ENCODE measurements around the gene DNAI1. TPM values are rescaled to one million over a fixed set of nuclear protein-coding genes. Genes with fewer than 3 reads are reported as not detected.

The DNAI1 gene
- total RNA-seq, 2 donors from 2014 or later: not detected

DNA sequence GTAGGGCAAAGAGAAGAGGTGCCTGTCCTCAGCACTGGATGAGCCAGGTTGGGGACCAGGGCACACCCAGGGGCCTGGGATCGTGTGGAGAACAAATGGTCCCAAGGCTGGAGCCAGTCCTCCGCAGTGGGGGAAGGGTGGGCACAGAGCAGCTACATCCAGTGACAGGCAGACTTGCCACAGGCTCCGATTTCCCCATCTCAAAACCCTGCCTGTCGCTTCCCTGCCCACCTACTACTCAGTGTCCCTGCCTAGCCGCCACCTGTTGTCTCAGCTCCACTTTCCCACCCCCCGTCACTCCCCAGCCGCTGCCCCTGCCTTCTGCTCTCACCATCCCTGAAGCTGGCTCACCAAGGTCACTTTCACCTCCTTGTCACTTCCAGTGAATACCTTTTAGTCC, 78.1 kb downstream of the DNAI1 start:
- no peaks in the 10 kb centered on the region for H3K9me3 ChIP-seq
- H3K4me1 ChIP-seq (ENCODE audit: control insufficient read depth in 1 of 2, low read depth in 2 of 2): no peaks in the 10 kb centered on the region
- H3K27me3 ChIP-seq (replicated peaks; ENCODE audit: insufficient read depth): no peaks in the 10 kb centered on the region
- H3K36me3 ChIP-seq: no peaks in the 10 kb centered on the region
- no peak overlapping the region for H3K4me3 ChIP-seq
- no peak overlapping the region for H3K27ac ChIP-seq
- no peak for ATAC-seq (ENCODE audit: insufficient number of reproducible peaks, low FRiP score, low read depth)
- DNase-seq (ENCODE audit: low spot score): no peak
- TF ChIP-seq, protein P1, sequence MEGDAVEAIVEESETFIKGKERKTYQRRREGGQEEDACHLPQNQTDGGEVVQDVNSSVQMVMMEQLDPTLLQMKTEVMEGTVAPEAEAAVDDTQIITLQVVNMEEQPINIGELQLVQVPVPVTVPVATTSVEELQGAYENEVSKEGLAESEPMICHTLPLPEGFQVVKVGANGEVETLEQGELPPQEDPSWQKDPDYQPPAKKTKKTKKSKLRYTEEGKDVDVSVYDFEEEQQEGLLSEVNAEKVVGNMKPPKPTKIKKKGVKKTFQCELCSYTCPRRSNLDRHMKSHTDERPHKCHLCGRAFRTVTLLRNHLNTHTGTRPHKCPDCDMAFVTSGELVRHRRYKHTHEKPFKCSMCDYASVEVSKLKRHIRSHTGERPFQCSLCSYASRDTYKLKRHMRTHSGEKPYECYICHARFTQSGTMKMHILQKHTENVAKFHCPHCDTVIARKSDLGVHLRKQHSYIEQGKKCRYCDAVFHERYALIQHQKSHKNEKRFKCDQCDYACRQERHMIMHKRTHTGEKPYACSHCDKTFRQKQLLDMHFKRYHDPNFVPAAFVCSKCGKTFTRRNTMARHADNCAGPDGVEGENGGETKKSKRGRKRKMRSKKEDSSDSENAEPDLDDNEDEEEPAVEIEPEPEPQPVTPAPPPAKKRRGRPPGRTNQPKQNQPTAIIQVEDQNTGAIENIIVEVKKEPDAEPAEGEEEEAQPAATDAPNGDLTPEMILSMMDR (IDR thresholded peaks at IDR 0.05): no peak

DNA sequence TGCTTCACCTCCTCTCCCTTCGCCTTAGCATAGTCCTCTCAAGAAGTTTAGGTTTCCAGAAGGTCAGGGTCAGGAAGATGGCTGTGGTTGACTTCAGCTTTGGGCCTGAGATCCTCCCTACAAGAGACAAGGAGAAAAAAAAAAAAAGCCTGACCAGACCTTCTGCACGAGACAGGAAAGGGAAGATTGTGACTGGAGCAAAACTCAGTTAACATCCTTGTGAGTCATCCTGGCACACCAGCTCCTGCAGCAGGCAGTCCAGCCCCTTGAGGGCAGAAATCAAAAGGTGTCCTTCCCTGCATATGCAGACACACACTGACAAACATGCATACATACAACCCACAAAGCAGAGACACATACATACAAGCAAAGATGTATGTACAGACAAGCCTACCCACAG, 82.2 kb downstream of the DNAI1 start:
- ATAC-seq (ENCODE audit: insufficient number of reproducible peaks, low FRiP score, low read depth) (no peak), DNase-seq (ENCODE audit: low spot score) (no peak)
- no peaks in the 10 kb centered on the region for H3K27me3 ChIP-seq (replicated peaks; ENCODE audit: insufficient read depth)
- TF ChIP-seq, protein P1 (IDR thresholded peaks at IDR 0.05): no peak
- no peaks in the 10 kb centered on the region for H3K9me3 ChIP-seq
- H3K36me3 ChIP-seq: no peaks in the 10 kb centered on the region
- H3K27ac ChIP-seq: no peak overlapping the region
- no peak overlapping the region for H3K4me3 ChIP-seq
- no peaks in the 10 kb centered on the region for H3K4me1 ChIP-seq (ENCODE audit: control insufficient read depth in 1 of 2, low read depth in 2 of 2)

DNA sequence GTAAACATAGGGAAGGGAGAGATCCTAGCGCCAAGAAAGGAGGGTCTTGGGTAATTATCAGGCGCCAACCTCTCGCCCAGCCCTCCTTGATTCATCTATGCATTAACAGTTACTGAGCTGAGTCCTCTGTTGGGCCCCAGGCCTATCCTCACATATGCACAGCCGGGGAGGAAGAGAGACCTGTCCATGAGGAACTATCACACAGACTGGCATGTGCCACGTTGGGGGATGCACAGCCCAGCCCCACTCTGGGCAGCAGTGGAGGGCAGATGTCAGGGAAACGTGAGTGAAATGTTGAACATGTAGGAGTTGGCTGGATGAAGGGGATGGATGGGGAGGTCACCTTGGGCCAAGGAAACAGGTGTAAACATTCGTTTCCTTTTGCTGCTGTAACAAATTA, 82.9 kb downstream of the DNAI1 start:
- DNase-seq (ENCODE audit: low spot score): no peak

DNA sequence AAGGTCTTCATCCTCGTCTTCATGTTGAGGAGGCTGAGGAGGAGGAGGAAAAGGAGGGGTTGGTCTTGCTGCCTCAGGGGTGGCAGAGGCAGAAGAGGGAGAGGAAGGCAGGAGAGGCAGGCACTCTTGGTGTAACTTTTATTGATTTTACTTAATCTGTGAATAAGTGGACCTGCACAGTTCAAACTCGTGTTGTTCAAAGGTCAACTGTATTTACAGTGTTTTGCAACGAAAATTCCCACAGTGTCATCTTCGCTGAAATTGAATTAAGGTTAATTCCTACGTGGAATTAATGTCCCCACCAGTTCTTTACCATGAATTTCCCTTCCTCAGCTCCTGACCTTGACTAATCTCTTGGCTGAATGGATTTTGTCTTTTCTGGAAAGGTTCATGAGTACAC, 85.4 kb downstream of the DNAI1 start:
- no peaks in the 10 kb centered on the region for H3K36me3 ChIP-seq
- no peak overlapping the region for H3K4me3 ChIP-seq
- H3K27me3 ChIP-seq (replicated peaks; ENCODE audit: insufficient read depth): no peaks in the 10 kb centered on the region
- ATAC-seq (ENCODE audit: insufficient number of reproducible peaks, low FRiP score, low read depth) (no peak), DNase-seq (ENCODE audit: low spot score) (no peak)
- H3K4me1 ChIP-seq (ENCODE audit: control insufficient read depth in 1 of 2, low read depth in 2 of 2): no peaks in the 10 kb centered on the region
- no peak overlapping the region for H3K27ac ChIP-seq
- TF ChIP-seq, protein P1 (IDR thresholded peaks at IDR 0.05): no peak
- H3K9me3 ChIP-seq: no peaks in the 10 kb centered on the region

More for the DNA sequence above, 82.9 kb downstream of the DNAI1 start:
- H3K36me3 ChIP-seq: no peaks in the 10 kb centered on the region
- no peaks in the 10 kb centered on the region for H3K27me3 ChIP-seq (replicated peaks; ENCODE audit: insufficient read depth)
- no peak overlapping the region for H3K27ac ChIP-seq
- no peaks in the 10 kb centered on the region for H3K9me3 ChIP-seq
- no peaks in the 10 kb centered on the region for H3K4me1 ChIP-seq (ENCODE audit: control insufficient read depth in 1 of 2, low read depth in 2 of 2)
- no peak overlapping the region for H3K4me3 ChIP-seq
- TF ChIP-seq, protein P1 (IDR thresholded peaks at IDR 0.05): no peak
- no peak for ATAC-seq (ENCODE audit: insufficient number of reproducible peaks, low FRiP score, low read depth)

DNA sequence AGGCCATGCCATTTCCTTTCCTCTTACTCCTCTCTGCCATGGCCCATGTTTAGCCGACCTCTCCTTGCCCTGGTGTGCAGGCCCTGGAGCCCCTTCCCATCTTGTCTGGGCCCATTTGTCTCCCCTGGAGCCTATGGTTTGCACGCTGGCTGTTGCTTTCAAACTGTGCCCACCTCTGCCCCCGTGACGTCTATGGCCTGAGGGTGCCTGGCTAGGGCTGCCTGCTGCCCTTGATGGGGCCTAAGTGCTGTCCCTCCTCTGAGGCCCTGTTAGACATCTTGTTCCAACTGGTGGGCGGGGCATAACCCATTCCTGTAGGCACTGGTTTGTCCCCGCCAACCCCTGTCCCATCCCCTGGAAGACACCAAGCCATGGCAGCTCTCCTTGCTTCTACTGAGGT, 86.9 kb downstream of the DNAI1 start:
- Histone ChIP-seq H3K9me3 (no peaks in the 10 kb centered on the region), H3K36me3 (no peaks in the 10 kb centered on the region), H3K4me1 (ENCODE audit: control insufficient read depth in 1 of 2, low read depth in 2 of 2) (no peaks in the 10 kb centered on the region), H3K27ac (no peak overlapping the region), H3K27me3 (replicated peaks; ENCODE audit: insufficient read depth) (no peaks in the 10 kb centered on the region), H3K4me3 (no peak overlapping the region)
- ATAC-seq (ENCODE audit: insufficient number of reproducible peaks, low FRiP score, low read depth) (no peak), DNase-seq (ENCODE audit: low spot score) (no peak)
- TF ChIP-seq, protein P1 (IDR thresholded peaks at IDR 0.05): no peak
